GM12801 (cell line): ENCODE data around the gene OXCT1.

Experiments
- TF ChIP-seq, protein P1 (sequence below): IDR thresholded peaks from one replicate; pipeline ENCODE4 v1.5.1; 2011; ENCODE audit warnings: control low read depth; ENCODE audit not compliant: insufficient read length; ENCODE audit errors: extremely low read depth

The OXCT1 gene

DNA sequence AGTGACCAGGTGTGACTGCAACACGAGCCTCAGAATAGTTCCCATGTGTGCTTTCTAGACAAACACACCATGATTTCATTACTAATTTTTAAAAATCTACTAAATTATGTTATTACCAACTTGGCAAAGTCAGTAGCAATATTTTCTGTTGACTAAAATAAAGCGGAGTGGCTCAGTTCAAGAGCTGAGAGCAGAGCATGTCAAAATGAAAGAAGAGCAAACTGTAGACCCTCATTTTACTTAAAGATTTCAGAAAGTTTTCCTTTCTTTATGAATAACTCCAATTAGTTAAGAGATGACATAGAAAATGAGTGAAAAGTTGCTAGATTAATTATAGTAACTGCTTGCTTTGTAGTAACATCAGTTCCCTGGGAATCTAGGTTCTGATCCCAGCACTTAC lies 17.9 kb downstream of the OXCT1 start:
- TF ChIP-seq, protein P1, sequence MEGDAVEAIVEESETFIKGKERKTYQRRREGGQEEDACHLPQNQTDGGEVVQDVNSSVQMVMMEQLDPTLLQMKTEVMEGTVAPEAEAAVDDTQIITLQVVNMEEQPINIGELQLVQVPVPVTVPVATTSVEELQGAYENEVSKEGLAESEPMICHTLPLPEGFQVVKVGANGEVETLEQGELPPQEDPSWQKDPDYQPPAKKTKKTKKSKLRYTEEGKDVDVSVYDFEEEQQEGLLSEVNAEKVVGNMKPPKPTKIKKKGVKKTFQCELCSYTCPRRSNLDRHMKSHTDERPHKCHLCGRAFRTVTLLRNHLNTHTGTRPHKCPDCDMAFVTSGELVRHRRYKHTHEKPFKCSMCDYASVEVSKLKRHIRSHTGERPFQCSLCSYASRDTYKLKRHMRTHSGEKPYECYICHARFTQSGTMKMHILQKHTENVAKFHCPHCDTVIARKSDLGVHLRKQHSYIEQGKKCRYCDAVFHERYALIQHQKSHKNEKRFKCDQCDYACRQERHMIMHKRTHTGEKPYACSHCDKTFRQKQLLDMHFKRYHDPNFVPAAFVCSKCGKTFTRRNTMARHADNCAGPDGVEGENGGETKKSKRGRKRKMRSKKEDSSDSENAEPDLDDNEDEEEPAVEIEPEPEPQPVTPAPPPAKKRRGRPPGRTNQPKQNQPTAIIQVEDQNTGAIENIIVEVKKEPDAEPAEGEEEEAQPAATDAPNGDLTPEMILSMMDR = no peak

- TF ChIP-seq, protein P1 = no peak
These were observed 19.1 kb downstream of the OXCT1 start for GRCh38 chr5:41851116-41851515.

- TF ChIP-seq, protein P1 = no peak
These were observed 21.2 kb downstream of the OXCT1 start for GRCh38 chr5:41848983-41849382.

DNA sequence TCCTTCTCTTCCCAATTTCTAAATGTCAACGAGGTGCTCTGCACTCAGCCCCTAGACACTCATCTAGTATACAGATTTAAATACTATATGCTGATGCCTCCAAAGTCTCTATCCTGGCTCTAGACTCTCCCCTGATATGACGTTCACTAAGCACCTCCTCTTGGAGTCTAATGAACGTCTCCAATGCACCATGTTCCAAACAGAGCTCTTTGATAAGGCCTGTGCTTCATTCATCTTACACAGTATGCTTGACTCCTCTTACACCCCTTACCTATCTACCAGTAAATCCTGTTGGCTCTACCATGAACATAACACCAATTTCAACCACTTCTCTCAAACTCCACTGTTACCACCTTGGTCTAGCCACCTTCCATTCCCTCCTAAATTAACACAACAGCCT lies 25.7 kb downstream of the OXCT1 start:
- TF ChIP-seq, protein P1 = no peak

DNA sequence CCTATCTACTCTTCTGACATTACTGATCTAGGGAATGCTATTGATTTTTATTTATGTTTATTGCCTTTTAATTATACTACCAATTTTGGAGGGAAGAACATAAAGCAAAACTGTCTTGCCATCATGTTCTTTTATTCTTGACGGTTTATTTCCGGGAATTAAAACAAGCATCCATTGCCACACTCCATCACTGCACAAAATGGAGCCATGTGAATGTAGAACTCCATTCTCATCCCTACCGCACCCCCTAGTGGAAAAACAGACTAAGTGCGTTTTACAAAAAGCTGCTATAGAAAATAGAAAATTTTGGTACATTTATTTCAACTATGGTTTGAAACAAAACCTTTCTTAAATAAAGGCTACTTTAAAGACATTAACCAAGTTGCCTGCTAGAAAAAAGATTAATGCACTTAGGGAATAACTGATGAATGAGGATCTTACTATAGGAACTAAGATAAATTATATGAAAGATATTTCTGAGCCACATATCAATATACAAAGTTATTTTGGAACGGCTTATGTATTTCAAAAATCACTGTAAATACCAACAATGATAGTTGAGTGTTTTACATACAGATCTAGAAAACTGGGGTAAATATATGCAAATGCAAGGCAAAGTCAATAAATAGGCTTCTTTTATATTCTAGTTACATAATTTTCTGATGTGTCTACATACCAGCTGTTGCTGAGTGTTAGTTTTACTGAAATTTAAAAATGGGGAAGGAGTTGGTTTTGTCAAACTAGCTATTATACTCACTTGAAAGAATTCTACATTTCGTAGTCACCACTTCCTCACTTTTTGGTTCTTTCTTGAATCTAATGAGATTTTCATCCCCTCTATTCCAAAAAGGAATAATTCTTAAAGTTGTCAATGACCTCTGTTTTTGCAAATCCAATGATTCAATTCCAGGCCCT lies 26.5 kb downstream of the OXCT1 start:
- TF ChIP-seq, protein P1 = no peak

GRCh38 chr5:41842777-41843176 lies 27.4 kb downstream of the OXCT1 start:
- TF ChIP-seq, protein P1 = no peak

DNA sequence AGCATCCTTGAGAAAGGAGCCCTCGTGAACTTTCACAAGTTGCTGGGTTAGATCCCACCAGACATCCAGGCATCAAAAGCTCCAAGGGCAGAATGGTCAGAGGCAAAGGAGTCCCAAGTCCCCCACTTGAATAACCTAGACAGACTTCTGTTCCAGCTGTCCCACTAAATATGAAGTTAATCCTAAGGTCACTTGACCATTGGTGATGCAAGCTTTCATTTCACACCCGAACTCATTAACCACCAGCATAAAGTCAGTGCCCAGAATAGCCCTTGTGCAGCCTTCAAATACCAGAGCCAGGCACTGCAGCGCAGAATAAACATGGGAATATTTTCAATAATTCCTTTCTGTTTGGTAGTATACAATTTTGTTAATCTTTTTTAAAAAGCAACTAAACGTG lies 28.9 kb downstream of the OXCT1 start:
- TF ChIP-seq, protein P1 = no peak
